UCSD-AML1 (cell line): Measurements from ENCODE around the gene SPATA20.

Experiments used
- DNase-seq: peaks from one replicate; lab custom pipeline; 2025; ENCODE audit not compliant: unreplicated experiment; lab: John Stamatoyannopoulos, UW

Gene SPATA20

GRCh38 chr17:50538549-50539410 is 8.2 kb upstream of the SPATA20 start:
- DNase-seq, result no peak

GRCh38 chr17:50539762-50540559 is 7.0 kb upstream of the SPATA20 start:
- DNase-seq, result no peak

DNA sequence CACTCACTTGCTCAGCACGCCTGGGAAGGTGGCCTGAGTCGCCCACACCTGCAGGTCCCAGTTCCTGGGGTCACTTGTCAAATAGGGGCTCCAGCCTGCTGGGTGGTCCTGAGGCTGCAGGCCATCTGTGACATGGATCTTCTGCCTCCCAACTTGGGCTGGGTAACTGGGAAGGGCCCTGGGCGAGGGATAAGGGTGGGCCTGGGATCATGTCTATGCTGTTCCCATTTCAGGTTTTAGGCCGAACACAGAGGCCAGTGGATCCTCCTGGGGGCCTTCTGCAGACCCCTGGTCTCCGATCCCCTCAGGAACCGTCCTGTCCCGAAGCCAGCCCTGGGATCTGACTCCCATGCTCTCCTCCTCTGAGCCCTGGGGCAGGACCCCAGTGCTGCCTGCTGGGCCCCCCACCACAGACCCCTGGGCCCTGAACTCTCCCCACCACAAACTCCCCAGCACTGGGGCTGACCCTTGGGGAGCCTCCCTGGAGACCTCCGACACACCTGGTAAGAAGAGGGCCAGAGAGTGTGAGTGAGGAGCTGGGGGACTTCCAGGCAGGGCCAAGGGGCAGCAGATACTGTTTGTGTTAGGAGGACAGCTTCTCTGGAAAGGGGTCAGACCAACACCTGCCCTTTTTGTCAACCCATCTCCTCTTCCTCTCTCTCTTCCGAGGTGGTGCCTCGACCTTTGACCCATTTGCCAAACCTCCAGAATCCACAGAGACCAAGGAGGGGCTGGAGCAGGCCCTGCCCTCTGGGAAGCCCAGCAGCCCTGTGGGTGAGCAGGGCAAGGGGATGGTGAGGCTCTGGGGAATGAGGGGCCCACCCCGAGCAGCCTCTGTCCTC is 6.2 kb upstream of the SPATA20 start:
- no peak for DNase-seq

GRCh38 chr17:50541402-50541715 is 5.6 kb upstream of the SPATA20 start:
- no peak for DNase-seq

DNA sequence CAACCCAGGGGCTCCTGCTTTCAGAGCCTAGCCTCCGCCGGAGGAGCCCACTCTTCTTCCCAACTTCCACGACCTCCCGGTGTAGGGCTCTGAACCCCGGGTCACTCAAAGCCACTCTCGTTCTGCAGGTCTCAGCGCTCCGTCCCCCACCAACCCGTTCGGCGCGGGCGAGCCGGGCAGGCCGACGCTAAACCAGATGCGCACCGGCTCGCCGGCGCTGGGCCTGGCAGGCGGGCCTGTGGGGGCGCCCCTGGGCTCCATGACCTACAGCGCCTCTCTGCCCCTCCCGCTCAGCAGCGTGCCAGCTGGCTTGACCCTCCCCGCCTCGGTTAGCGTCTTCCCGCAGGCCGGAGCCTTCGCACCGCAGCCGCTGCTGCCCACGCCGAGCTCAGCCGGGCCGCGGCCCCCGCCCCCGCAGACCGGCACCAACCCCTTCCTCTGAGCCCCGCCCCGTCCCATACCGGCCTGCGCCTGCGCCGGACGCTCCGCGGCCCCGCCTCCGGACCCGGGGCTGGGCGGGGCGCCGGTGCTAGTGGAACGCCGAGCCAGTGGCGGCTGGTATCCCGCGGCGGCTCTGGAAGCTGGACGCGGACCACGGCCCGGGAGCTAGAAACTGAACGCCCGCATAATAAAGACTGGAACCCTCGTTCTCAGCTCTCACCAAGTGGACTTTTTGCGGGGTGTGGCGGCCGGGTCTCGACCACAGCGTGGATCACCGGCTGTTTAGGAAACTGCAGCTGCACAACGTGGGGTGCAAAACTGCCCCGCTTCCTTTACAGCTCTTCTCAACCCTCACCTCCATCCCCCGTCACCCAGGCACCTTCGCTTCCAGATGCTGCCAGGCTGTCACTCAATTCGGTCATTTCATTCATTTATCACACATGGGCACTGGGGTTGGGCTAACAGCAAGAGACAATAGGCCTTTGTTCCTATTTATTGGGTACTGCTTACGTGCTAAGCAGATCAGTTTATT is 5.0 kb upstream of the SPATA20 start:
- DNase-seq, result peak; percentile 88

DNA sequence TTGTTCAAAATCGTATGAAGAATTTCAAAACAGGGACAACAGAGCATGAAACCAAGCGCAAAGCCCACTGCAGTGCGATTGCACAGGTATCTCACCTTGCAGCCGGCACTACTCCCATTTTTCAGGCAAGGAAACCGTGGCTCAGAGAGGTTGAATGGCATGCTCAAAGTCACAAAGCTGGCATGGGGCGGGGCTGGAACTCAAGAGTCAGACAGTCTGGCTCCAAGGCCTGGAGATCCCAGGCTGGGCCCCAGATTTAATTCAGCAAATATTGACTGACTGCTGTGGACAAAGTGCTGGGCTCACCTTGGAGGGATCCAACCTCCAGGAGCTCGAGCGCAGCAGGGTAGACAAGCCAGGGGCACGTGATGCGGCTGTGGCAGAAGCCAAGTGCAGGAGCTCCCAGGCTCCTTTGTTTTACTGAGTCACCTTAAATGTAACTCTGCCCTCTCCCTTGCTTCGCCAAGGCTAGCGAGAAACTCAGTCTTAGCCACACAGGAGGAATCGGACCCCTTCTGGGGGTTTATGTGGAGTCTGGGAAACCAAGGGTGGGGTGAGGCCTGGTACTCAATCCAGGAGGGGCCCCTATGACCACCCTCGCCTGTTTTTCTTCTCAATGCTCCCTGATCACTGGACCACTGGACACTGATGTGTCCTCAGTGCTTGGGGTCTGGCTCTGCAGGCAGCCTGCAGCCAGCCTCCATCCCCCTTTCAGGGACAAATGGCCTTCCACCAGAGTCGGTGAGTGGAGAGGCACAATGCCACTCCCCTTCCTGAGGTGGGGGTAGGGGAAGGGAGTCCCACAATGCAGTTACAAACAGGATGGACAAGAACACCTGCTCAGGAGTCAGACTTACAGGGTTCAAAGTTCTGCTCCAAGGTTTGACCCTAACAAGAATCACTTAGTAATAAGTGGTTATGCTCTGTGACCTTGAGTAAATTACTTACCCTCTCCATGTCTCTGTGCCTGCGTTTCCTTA is 3.9 kb upstream of the SPATA20 start:
- DNase-seq, result no peak

DNA sequence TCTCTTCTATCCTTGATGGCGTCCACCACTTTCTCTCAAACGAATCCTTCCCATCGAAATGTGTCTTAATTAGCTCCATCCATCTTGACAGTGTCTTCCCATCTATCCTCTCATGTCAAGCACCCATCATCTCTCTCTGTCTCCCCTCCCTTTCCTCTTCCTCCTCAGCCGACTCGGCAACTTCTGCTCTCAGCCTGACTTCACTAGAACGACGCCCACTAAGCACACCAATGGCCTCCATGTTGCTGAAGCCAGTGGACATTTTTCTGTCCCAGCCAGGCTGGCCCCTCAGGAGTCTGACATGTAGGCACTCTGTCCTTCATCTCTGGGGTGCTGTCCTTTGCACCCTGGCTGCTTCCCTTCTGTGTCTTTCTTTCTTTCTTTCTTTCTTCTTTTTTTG is 2.5 kb upstream of the SPATA20 start:
- DNase-seq, result no peak

DNA sequence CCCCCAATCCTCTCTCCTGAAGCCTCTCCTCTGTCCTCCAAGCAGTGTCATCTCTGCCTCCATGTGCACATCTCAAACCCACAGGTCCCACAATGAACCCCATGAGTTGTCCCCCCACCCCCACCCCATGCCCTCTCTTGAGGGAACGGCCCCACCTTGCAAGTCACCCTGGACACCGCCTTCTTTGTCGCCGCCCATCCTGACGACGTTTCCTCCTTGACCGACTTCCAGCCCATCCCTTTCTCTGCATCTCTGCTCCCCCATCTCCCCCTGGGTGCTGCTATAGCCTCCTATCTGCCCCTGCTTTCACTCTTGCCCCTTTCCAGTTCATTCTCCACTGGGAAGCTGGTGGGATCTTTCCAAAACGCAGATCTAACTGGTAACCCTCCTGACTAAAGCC is 1.7 kb upstream of the SPATA20 start:
- DNase-seq, result no peak

GRCh38 chr17:50546701-50547034 is 306 bp upstream of the SPATA20 start:
- DNase-seq, result no peak

- DNase-seq, result no peak
Observed at GRCh38 chr17:50547736-50548083, 736 bp downstream of the SPATA20 start.

GRCh38 chr17:50548831-50549230 is 1.9 kb downstream of the SPATA20 start:
- DNase-seq, result no peak

- DNase-seq, result no peak
Observed at GRCh38 chr17:50549256-50549941, 2.4 kb downstream of the SPATA20 start.

- no peak for DNase-seq
Observed at GRCh38 chr17:50549969-50550368, 3.0 kb downstream of the SPATA20 start.

GRCh38 chr17:50550661-50551432 is 3.9 kb downstream of the SPATA20 start:
- DNase-seq, result peak; percentile 53

DNA sequence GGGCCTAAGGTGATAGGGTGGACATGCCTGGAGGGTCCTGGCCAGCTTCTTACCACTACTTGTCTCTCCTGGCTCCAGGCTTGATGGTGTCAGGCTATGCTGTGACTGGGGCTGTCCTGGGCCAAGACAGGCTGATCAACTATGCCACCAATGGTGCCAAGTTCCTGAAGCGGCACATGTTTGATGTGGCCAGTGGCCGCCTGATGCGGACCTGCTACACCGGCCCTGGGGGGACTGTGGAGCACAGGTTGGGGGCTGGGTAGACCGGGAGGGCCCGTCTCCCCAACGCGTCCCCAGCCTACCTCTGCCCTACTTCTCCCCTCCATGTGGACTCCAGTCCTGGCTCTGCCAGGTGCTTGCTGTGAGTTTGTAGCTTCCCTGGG is 4.5 kb downstream of the SPATA20 start:
- DNase-seq, result no peak

DNA sequence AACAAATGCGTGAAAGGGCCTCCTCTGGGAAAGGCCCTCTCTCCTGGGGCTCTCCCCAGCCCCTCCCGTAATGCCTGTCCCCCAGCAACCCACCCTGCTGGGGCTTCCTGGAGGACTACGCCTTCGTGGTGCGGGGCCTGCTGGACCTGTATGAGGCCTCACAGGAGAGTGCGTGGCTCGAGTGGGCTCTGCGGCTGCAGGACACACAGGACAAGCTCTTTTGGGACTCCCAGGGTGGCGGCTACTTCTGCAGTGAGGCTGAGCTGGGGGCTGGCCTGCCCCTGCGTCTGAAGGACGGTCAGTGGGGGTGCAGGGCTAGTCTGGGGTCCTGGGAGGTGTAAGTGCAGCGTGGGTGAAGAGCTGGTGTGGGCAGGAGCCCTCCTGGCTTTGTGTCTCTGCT is 4.9 kb downstream of the SPATA20 start:
- DNase-seq, result no peak

DNA sequence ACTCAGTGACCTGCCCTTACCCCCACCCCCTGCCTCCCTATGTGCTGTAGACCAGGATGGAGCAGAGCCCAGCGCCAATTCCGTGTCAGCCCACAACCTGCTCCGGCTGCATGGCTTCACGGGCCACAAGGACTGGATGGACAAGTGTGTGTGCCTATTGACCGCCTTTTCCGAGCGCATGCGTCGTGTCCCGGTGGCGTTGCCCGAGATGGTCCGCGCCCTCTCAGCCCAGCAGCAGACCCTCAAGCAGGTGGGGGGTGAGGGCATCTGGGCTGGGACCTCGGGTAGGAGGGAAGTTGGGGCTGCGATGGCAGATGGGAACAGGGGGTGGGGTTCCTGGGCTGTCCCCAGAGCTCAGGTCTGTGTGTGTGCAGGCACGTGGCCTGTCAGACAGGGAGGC is 7.2 kb downstream of the SPATA20 start:
- DNase-seq, result no peak

- DNase-seq, result no peak
Observed at GRCh38 chr17:50556803-50557202, 9.8 kb downstream of the SPATA20 start.
